Measurements from ENCODE around the gene CLIP4.
A peak's percentile ranks its signal among the peaks of the same experiment; 100 is the strongest.

The CLIP4 gene

DNA sequence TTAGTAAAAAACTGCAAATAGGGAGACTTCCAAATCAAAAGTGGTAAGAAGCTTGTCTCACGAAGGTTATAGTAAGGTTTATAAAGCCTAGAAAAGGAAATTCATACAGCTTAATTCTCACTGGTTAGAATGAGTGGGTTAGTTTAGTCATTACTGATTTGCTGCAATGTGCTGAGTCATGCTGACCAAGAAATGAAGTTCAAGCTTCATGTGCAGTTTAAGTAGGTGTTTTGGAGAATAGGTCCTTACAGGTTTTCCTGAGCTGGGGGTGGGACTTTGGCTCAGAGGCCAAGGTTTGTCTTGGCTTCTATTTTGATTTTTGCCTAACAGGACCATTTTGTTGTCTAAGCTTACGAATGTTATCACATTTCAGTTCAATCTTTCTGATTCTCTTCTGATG is 15.1 kb downstream of the CLIP4 start:
- DNase-seq, result peak in 4 of 56 donors; percentile 22 to 54 (median 32)

DNA sequence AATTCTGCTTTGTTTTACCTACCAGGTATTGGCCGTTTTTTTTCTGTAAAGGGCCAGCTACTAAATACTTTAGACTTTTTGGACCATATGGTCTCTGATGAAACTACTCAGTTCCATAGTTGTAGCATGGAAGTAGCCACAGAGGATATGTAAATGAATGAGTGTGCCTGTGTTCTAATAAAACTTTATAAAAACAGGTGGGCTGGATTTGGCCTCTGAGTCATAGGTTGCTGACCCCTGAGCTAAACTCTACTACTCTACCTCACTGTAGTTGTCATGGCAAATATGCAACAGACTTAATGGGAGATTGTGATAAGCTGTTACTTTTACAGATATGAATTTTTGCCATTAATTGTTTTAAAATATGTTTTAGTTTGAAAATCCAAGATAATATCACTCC is 19.7 kb downstream of the CLIP4 start:
- DNase-seq, result no peak

DNA sequence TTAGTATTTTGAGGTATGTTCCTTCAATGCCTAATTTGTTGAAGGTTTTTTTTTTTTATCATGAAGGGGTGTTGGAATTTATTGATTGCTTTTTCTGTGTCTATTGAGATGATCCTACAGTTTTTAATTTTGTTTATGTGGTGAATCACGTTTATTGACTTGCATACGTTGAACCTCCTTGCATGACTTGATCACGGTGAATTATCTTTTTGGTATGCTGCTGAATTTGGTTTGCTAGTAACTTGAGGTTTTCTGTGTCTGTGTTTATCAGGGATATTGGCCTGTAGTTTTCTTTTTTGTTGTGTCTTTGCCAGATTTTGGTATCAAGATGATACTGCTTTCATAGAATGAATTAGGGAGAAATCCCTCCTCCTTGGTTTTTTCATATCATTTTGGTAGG is 23.9 kb downstream of the CLIP4 start:
- no peak for DNase-seq

DNA sequence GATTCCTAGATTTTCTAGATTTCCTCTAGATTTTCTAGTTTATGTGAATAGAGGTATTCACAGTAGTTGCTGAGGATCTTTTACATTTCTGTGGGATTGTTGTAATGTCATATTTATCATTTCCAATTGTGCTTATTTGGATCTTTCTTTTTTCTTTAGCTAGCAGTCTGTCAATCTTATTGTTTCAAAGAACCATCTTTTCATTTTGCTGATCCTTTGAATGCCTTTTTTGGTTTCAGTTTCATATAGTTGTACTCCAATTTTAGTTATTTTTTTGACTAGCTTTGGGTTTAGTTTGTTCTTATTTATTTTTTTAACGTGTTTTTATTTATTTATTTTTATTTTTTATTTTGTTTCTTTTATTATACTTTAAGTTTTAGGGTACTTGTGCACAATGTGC is 24.5 kb downstream of the CLIP4 start:
- DNase-seq, result no peak

DNA sequence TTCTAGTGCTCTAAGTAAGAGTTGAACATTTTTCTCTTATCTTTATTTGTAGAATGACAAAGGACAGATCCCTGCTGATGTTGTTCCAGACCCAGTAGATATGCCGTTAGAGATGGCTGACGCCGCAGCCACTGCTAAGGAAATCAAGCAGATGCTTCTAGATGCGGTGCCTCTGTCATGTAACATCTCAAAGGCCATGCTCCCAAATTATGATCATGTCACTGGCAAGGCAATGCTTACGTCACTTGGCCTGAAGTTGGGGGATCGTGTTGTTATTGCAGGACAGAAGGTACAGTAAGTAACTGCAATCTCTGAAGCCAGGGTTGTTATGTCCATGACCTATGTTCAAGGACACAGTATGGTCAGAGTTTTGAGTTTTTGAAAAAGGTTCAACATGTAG is 28.4 kb downstream of the CLIP4 start:
- no peak for DNase-seq

DNA sequence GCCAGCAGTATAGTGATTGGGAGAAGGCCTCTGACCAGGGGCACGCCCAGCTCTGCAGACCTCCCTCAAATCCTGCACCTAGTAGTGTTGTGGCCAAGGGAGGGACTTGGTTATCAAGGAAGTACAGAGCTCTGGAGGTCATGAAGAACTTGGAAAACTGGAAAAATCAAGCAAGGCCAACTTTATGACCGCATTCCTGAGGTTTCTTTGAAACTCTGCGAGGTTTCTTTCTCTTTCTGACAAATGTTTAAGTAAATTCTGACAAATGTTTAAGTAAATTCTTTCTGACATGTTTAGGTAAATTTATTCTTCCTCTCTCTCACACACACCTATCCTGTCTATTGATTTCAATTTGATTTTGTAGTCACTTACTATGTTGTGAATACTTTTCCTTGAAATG is 31.0 kb downstream of the CLIP4 start:
- DNase-seq, result no peak

DNA sequence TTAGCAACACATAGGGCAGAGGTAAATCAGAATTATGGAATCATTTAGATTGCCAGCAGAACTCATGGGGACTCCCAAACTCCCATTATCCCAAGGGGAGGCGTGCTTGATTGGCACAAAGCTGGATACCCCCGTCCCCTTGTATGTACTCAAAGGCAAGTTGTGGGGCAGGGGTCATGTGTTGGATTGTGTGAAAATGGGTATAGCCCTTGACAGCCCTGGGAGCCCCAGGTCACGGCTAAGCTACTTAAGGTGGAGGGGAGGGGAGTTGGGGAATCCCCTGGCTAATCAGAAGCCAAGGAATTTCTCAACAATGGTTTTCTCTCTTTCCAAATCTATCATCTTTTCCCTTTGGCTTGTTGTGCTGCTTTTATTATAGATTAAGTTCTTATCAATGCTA is 32.7 kb downstream of the CLIP4 start:
- DNase-seq, result no peak

DNA sequence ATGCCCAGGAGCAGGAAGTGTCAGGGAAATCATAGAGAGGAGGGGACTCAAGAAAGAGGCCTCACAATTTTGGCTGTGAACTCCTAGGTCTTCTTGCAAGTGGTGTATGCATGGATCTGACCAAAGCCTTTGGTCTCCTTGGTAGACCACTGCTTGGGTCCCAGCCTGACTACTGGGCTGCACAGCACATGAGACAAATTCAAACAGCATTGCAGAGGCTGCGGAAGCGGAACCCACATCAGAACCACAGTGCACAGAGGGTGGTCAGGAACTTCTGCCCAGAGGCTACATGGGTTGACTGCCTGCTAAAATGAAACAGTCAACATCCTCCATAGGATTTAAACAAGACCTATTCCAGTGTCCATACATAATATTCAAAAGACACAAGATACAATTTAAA is 39.4 kb downstream of the CLIP4 start:
- DNase-seq, result no peak

DNA sequence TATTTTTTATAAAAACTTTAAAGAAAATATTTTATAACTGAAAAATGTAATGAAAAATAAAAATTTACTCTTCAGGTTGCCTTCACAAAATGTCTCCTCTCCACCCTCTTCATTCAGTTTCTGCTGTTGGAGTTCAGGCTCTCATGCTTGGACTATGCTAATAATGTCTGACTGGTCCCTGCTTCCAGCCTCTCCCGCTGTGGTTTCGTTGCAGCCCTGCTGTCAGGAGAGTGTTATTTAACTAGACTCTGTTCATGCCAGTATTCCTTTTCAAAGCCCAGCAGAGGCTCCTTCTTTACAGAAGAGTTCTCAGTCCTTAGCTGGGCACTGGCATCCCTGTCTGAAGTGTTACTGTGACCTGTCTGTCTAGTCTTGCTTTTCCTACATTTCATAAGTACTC is 40.4 kb downstream of the CLIP4 start:
- DNase-seq, result peak in 2 of 56 donors; percentile 4 to 6

DNA sequence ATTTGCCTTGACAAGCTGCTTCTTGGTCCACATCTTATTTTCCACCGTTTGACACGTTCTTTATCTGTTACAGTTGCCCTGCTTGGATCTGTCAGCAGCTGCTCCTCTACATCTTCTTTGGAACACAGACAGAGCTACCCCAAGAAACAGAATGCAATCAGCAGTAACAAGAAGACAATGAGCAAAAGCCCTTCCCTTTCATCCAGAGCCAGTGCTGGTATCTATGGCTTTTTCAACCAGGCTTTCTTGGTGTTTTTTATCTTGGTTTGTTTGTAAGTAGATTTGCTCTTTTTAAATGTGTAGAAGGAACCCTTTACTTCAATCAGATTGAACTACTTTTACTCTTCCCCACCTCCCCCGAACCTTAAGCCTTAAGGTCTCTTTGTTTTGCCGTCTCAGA is 41.9 kb downstream of the CLIP4 start:
- no peak for DNase-seq

DNA sequence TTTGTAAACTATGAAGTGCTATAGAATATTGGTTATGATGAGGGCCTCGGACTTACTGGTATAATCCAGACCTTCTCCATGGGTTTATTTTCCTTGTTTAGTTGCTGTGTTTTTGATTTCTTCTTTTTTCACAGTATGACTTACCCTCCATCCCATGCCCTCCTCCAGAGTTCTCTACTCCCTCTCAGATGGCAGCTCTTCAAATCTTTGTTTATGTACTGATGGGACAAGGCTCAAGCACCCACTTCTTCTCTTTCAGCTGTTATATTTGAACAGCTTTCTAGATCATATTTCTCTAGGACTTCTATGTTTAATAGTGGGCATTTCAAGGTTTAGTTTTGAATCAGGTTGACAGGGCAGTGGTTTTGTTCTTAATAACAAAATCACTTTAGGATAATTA is 43.9 kb downstream of the CLIP4 start:
- no peak for DNase-seq

DNA sequence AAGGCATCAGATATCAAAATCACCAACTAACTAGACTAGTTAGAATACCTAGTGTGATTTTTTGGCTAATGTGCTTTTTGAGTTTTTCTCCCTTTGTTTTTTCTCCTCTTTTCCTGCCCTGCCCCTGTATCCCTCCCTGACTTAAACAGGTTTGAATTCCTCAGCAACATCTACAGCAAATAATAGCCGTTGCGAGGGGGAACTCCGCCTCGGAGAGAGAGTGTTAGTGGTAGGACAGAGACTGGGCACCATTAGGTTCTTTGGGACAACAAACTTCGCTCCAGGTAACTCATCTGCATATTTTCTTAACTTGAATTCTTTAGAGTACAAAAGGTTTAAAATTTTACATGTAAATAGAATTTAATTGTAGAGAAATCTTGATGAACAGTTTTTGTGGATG is 45.0 kb downstream of the CLIP4 start:
- DNase-seq, result no peak

DNA sequence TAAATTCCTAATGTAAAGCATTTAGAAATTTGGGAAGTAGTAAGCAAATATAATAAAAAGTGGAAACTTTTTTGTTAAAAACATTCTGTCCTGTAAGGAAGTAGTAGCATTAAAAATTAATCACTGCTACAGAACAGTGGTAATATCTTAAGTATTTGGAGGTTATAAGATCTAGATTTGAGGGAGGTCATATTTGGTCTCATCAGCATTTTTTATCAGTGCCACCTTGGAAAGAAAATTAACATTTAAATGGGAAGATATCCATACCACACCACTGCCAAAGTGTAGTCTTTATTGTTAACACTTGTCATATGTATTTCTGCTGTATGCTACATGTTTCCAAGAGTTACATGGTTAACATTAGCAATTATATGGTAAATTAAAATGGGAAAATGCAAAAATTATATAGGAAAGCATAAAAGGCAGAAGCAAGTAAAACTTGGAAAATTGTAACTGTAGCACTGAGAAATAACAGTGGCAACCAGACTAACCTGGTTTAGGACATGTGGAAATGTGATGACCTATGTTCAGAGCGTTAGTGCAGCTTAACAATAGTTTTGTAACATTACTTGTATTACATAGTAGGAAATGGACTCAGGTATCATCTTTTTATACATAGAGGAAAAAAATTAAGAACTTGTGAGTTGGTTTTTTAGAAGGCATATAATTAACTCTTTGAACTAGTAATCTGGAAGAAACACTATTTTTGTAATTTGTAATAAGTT is 47.2 kb downstream of the CLIP4 start:
- no peak for DNase-seq

DNA sequence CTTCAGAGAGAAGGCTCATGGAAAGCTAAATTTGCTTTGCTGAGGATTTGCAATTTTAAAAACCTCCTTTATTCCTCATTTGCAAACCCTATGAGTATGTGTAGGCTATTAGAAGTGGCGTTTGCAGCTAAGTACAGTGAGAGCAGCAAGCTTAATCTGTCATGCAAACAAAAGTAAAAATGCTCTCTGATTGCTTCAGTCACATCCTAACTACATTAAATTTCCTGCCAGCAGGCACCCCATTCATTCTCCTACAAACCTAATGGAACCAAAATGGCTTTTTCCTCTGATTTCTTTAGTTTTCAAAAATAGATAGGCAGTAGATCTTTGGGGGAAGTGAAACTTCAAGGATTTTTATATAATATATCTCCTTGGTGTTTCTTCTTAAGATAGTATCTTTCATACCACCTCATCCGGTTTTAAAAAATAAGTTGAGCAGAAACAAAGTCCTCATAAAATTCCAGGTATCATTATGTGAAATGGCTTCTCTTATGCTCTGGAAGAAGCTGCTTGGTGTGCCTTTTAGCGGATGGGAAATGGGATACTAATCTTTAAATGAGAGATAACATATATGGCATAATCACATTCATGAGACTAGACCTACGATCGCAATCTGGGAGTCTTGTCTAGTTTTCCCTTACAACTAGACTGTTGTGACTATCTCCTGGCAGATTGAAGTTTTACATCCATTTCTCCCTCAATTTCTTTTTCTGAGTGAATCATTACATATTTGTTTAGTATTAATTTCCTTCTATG is 49.1 kb downstream of the CLIP4 start:
- DNase-seq, result no peak

DNA sequence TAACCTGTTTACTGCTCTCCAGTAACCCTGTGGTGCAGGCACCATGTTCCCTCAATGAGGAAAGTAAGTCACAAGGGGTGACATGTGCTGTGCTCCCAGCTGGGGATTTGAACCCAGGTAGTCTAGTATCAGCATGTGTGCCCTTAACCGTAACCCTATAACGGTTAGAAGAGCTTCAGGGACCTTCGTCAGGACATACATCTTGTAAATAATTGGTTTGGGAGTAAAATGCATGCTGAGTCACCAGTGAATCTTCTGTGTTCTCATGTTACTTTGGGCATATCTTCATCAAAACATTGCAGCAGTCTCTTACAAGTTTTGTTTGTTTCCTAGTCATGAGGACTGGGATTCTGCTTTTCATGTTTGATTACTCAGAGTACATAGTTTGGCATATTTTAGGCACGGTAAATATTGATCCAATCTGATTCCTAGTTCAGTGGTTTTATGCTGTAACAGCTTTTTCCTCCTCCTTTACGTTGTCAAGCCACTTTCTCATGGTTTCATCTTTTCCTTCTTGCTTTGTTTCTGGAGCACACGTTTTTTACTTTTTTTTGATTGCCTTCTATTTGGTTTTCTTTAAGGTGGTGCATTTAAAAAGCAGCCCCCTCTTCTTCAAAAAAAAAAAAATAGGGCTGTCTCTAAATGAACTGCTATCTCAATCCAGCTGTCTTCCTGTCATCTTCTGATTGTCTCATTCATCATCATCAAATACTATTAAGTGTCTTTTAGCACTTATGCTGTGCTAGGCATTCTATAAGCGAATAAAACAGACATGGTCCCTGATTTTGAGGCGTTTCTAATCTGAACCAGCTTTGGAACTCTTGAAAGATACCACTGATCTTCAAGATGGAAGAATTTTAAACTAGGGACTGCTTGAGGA is 50.4 kb downstream of the CLIP4 start:
- no peak for DNase-seq

DNA sequence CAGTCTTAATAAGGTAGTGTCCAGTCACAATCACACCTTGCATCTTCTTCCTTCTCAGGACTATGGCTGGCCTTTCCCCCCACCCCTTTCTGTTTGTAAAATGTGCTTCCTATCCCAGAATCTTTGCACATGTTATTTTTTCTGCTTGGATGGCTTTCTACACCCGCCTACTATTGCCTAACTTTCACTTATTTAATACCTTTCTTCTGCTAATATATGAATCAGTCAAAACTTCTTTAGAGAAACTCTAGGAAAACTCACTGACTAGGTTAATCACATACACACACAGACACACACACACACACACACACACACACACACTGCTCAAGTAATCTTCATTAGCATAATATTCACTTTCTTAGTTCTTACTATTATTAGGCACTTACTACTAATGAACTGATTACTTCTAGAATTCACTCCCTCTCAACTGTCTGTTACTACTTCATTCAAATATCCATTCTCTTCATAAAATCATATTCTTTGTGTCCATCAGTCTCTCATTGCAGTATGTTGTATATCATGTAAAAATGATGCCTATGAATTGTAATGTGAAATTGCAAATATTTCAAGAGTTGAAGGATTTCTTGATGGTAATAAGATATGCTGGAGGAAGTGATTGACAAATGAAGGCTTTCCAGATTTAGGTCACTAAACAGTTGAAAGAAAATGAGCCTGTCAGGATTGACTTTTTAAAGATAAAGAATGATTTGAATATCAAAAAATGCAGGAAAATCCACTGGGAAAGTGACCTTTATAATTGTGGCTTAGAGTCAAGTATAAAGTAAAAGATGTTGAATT is 51.2 kb downstream of the CLIP4 start:
- no peak for DNase-seq

DNA sequence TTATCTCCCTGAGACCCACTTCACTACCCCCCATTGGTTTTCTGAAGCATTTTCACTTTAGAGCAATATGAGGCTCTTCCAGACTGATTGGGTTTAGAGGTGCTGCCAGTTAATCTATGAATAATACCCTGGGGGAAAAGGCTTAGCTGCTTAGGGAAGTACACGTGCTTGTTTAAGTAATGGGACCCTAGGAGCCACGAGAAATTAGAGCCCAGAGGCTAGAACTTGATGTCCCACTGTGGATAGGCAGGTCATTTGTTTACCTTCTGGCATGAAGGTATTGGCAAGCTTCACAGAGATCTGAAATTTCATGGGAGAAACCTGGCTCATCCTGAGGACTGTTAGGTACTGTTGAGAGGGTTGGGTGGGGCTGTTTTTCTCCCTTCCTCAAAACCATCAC is 59.7 kb downstream of the CLIP4 start:
- DNase-seq, result no peak

DNA sequence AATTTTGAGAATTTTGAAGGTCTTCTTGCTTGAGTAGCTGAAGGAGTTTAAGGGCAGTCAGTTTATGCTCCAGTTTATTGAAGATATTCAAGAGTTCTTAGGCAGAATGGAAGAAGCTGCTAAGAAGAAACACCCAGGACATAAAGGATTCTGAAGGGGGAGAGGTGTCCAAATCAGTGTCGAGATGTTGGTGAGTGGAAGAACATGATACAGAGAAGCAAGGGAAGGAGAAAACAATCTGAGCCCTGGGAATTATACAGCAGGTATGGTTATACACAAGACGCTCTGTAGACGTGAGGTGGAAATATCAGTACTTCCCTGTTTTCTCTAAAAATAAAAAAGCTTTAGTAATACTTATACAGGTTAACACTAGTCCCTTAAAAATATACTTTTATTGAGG is 60.1 kb downstream of the CLIP4 start:
- DNase-seq, result no peak

DNA sequence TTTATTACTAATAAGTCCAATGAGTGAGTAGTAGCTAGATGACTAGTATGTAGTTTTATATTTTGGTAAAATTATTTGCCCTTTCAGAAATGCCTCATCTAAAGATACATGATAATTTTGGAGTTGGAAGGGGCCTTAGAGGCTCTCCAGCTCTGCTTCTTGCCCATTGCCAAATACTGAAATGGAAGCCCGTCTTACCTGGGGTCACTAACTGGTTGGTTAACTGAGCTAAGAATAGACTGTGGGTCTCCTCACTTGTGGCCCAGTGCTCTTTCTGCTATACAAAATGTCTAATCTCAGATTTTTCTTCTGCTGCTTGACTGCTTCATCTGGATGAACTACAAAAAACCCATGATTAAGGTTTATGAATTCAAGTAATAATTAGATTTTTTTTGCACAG is 67.1 kb downstream of the CLIP4 start:
- no peak for DNase-seq

DNA sequence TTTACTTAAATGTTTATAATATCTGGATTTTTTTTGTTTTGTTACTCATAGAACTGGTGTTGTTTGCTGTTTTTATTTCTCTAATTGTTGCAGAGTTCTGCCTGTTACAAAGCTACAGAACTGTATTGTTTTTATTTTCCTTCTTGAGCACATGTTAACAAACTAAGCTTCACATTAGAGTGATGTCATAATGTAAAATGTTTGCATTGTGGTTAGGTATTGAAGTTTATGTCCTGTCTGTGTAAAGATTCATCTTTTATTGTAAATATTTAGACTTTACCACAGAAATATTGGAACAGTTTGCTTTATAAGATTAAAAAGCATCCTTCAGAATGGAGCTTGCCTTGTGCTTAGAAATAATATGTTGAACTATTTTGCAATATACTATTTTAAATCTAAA is 67.7 kb downstream of the CLIP4 start:
- DNase-seq, result no peak

DNA sequence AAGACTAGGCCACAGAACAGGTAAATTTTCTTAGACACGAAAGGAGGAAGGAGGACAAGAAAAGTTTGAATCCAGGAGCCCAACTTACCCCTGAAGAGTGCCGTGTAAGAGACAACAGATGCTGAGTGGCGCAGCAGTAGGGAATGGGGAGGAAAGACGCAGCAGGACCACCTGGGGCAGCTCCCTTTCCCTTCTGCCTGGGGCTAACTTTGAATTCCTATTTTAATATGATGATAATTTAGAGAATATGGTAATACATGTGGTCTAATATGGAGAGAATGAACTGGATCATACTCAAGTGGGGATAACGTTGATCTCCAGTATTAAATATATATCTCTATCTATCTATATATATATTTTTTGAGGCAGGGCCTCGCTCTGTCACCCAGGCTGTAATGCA is 69.3 kb downstream of the CLIP4 start:
- DNase-seq, result no peak

All from amygdala (tissue), 56 donors.